Kidney (tissue), 14 donors: ENCODE data around the gene DTNBP1. TPM values are rescaled to one million over a fixed set of nuclear protein-coding genes. Genes with fewer than 3 reads are reported as not detected.
"Not testable (repeated sequence)": the region's sequence is repeated elsewhere in the genome, so short reads cannot be mapped to it uniquely, and the experiment has no call there.

Source experiments
- DNase-seq, 5 donors: peaks; one replicate each; pipeline ENCODE4 v3.0.0-alpha.2; 2013 to 2020
- FAIRE-seq: peaks from 2 replicates; lab custom pipeline; 2012; peaks lifted over from hg19 to GRCh38; lab: Jason Lieb, UNC
- H3K27ac ChIP-seq, 2 donors: one replicate each; pipeline ENCODE4 v1.7.0; 2013; ENCODE audit warnings: low read depth in 2 of 2, low read length in 2 of 2, inconsistent platforms in 1 of 2
- H3K27me3 ChIP-seq: one replicate; pipeline ENCODE4 v1.7.1; 2013; ENCODE audit warnings: low read length, inconsistent platforms; ENCODE audit not compliant: control insufficient read depth, insufficient read depth
- H3K36me3 ChIP-seq, 3 donors: one replicate each; pipeline versions ENCODE4 v1.7.0 to v1.7.1; 2013; ENCODE audit warnings: low read length in 3 of 3, control low read depth in 1 of 3, inconsistent platforms in 1 of 3; ENCODE audit not compliant: insufficient read depth in 3 of 3, control insufficient read depth in 2 of 3
- H3K4me1 ChIP-seq, 3 donors: one replicate each; pipeline versions ENCODE4 v1.7.0 to v1.7.1; 2013; ENCODE audit warnings: low read length in 3 of 3, inconsistent platforms in 1 of 3, low read depth in 1 of 3; ENCODE audit not compliant: control insufficient read depth in 2 of 3, insufficient read depth in 2 of 3
- H3K4me3 ChIP-seq, 3 donors: one replicate each; pipeline versions ENCODE4 v1.7.0 to v1.8.1; 2013; ENCODE audit warnings: low read length in 3 of 3, control low read depth in 1 of 3, inconsistent platforms in 1 of 3
- H3K9ac ChIP-seq, 3 donors: one replicate each; pipeline versions ENCODE4 v1.7.0 to v1.7.1; 2013; ENCODE audit warnings: low read length in 3 of 3, control low read depth in 1 of 3, inconsistent platforms in 1 of 3
- H3K9me3 ChIP-seq, 3 donors: one replicate each; pipeline versions ENCODE4 v1.7.0 to v1.7.1; 2013; ENCODE audit warnings: low read length in 3 of 3, control low read depth in 1 of 3, inconsistent platforms in 1 of 3; ENCODE audit not compliant: control insufficient read depth in 2 of 3, insufficient read depth in 1 of 3
- intact Hi-C: fragments of 100-400 bp; cut with DNase I; formaldehyde crosslinking; loops from one replicate; pipeline ENCODE4 v1.11.1; 2022
- polyA plus RNA-seq: library from polyadenylated mRNA; stranded (reverse); fragments of 350-450 nt; fragmentation: Illumina TruSeq; extraction: RNeasy Lipid Tissue Mini Kit (QIAGEN cat#74804); gene quantifications from one replicate; pipeline ENCODE4 v1.2.3, GENCODE V29; 2014; ENCODE audit warnings: low read depth, low replicate concordance; ENCODE audit not compliant: insufficient read depth
- total RNA-seq: library from RNA; stranded (reverse); fragmentation: NEBNext Ultra II Directional; extraction: Animal tissue kit (Norgen Biotek cat#: 25700); gene quantifications from one replicate; pipeline ENCODE4 v1.2.1, GENCODE V29; 2021
- TF ChIP-seq, protein P1 (sequence below): IDR thresholded peaks from 3 replicates; pipeline ENCODE4 v1.5.1; 2012; ENCODE audit warnings: mild to moderate bottlenecking, moderate library complexity, borderline replicate concordance; ENCODE audit not compliant: insufficient read depth; ENCODE audit errors: extremely low read depth
- donor health status: control.
- donor health status: control.
- donor health status: control.
- donor health status: control.
- donor health status: control.
- donor health status: DM: yes; HTN: yes; CAD: no.
- donor health status: Normal renal cell carcinoma (clear cell type).

Gene DTNBP1
- total and polyA plus RNA-seq, 2 donors from 2014 or later: 25.2 to 36.2 TPM

DNA sequence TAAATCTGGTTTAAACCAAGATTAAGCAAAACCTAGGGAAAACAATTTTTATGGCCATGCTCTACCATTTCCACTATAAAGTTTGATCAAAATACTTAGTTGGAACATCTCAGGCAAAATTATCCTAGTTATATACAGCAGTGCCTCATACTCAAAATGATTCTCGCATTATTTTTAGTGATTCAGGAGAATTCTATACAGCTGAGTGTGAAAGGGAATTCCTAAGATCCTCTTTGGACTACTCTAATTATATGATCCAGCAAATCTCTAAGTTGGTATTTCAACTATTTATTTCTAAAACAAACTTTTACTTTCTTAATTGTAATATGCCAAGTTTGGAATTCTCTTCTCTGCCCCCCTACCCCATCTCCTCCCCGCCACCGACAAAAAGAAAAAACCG is 8.6 kb downstream of the DTNBP1 start:
- no peaks in the 10 kb centered on the region for H3K27me3 ChIP-seq
- no peaks in the 10 kb centered on the region for H3K9me3 ChIP-seq
- no peak for FAIRE-seq
- H3K9ac ChIP-seq: no peak overlapping the region
- intact Hi-C loops: no loop called here
- TF ChIP-seq, protein P1, sequence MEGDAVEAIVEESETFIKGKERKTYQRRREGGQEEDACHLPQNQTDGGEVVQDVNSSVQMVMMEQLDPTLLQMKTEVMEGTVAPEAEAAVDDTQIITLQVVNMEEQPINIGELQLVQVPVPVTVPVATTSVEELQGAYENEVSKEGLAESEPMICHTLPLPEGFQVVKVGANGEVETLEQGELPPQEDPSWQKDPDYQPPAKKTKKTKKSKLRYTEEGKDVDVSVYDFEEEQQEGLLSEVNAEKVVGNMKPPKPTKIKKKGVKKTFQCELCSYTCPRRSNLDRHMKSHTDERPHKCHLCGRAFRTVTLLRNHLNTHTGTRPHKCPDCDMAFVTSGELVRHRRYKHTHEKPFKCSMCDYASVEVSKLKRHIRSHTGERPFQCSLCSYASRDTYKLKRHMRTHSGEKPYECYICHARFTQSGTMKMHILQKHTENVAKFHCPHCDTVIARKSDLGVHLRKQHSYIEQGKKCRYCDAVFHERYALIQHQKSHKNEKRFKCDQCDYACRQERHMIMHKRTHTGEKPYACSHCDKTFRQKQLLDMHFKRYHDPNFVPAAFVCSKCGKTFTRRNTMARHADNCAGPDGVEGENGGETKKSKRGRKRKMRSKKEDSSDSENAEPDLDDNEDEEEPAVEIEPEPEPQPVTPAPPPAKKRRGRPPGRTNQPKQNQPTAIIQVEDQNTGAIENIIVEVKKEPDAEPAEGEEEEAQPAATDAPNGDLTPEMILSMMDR: no peak
- no peak overlapping the region for H3K27ac ChIP-seq
- no peak for DNase-seq
- H3K36me3 ChIP-seq: no peaks in the 10 kb centered on the region
- H3K4me1 ChIP-seq: no peaks in the 10 kb centered on the region
- no peak overlapping the region for H3K4me3 ChIP-seq

DNA sequence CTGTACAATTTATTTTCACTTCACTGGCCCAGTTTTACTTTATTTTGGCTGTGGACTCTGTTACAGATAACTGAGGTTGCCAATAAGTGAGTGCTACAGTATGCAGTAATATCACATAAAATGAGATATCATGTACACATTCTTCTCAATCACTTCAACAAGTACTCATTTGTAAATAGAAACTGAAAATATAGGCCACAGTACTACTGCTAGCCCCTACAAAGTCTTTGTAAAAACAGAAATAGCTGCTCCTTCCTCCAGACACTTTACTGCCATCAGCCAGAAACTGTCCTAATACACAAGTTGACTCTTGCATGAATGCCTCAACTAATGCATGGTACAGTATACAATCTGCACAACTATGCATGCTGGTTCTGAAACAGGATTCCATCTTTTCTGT is 9.2 kb downstream of the DTNBP1 start:
- no peak overlapping the region for H3K4me3 ChIP-seq
- FAIRE-seq (no peak), DNase-seq (no peak)
- no peaks in the 10 kb centered on the region for H3K27me3 ChIP-seq
- no peaks in the 10 kb centered on the region for H3K4me1 ChIP-seq
- intact Hi-C loops: no loop called here
- H3K36me3 ChIP-seq: no peaks in the 10 kb centered on the region
- no peak overlapping the region for H3K27ac ChIP-seq
- H3K9me3 ChIP-seq: no peaks in the 10 kb centered on the region
- no peak overlapping the region for H3K9ac ChIP-seq
- TF ChIP-seq, protein P1: no peak

DNA sequence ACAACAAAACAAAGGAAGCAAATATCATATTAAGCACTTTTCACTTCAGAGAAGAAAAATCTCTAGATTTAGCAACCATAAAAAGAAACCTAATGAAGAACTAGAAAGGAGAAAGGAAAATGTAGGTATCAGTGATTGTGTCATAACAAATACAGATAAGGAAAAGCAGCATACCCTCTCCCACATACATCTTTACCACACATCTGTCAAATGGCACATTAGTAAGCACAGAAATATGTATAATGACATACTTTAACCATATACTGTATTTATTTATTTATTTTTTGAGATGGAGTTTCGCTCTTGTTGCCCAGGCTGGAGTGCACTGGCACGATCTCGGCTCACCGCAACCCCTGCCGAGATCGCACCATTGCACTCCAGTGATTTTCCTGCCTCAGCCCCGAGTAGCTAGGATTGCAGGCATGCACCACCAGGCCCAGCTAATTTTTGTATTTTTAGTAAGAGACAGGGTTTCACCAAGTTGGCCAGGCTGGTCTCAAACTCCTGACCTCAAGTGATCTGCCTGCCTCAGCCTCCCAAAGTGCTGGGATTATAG is 12.7 kb downstream of the DTNBP1 start:
- intact Hi-C loops, H3K36me3 ChIP-seq, FAIRE-seq, H3K4me1 ChIP-seq, H3K9me3 ChIP-seq, H3K27me3 ChIP-seq, DNase-seq, H3K9ac ChIP-seq, H3K27ac ChIP-seq, H3K4me3 ChIP-seq: not testable (repeated sequence)

DNA sequence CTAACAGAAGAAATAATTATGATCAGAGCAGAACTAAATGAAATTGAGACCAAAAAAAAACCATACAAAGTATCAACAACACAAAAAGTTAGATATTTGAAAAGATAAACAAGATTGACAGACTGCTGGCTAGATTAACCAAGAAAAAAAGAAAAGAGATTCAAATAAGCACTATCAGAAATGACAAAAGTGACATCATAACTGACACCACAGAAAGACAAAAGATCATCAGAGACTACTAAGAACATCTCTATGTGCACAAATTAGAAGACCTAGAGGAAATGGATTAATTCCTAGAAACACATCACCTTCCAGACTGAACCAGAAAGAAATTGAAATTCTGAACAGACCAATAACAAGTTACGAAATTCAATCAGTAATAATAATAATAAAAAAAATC is 17.9 kb downstream of the DTNBP1 start:
- H3K27ac ChIP-seq: no peak overlapping the region
- TF ChIP-seq, protein P1: no peak
- FAIRE-seq (no peak), DNase-seq (no peak)
- H3K36me3 ChIP-seq: peaks cover 0 to 2% (median 0%) of the 10 kb centered on the region in 3 donors
- H3K4me3 ChIP-seq: no peak overlapping the region
- H3K27me3 ChIP-seq: no peaks in the 10 kb centered on the region
- H3K9ac ChIP-seq: no peak overlapping the region
- intact Hi-C loops: no loop called here
- H3K9me3 ChIP-seq: peaks cover 0 to 4% (median 0%) of the 10 kb centered on the region in 3 donors
- H3K4me1 ChIP-seq: no peaks in the 10 kb centered on the region
